ENCODE results near the gene HOXA13. TPM values are rescaled to one million over a fixed set of nuclear protein-coding genes. Genes with fewer than 3 reads are reported as not detected.

Gene HOXA13
- total and polyA plus RNA-seq, 10 of the 15 experiments (the other 5 are each of a cell fraction or from before 2014, with no cell fraction given) = not detected

- Histone ChIP-seq H3K9ac (ENCODE audit: control insufficient read depth, insufficient read depth, low read length) (no peak overlapping the region), H3K36me3 (ENCODE audit: control insufficient read depth in 2 of 2, insufficient read depth in 2 of 2, low read length in 1 of 2) (no peaks in the 10 kb centered on the region; a peak in 1 of 4 replicates), H3K4me2 (ENCODE audit: control insufficient read depth, insufficient read depth) (0 out of 2 replicates have a peak overlapping the region, but pooled peaks have one; percentile 3), H4K20me1 (ENCODE audit: control insufficient read depth, insufficient read depth) (no peaks in the 10 kb centered on the region), H3K9me3 (replicated peaks; ENCODE audit: control insufficient read depth, insufficient read depth, low read length) (no peaks in the 10 kb centered on the region; the same call in 2 of the 3 replicates), H3K27ac (ENCODE audit: control insufficient read depth, insufficient read depth) (no peak overlapping the region), H2AFZ (ENCODE audit: control insufficient read depth, low read depth, low read length) (no peak overlapping the region), H3K4me3 (no peak overlapping the region), H3K27me3 (replicated peaks in 1 of 2; ENCODE audit: control insufficient read depth in 2 of 2, insufficient read depth in 2 of 2, low read length in 1 of 2) (peaks cover 20 to 27% of the 10 kb centered on the region in 2 experiments), H3K4me1 (ENCODE audit: control insufficient read depth, insufficient read depth, low read length) (no peaks in the 10 kb centered on the region), H3K79me2 (ENCODE audit: control insufficient read depth, insufficient read depth, low read length) (no peaks in the 10 kb centered on the region)
- in situ Hi-C loops (cut with MboI) (loop anchor here (25.0 kb wide), 1 partner anchor 1086 kb away; no protein-coding TSS in a partner anchor), intact Hi-C loops (cut with micrococcal nuclease; ENCODE audit: unreplicated experiment) (no loop called here)
- RAD21 ChIA-PET (ENCODE audit: unreplicated experiment) = interaction anchor here (0.8 kb wide), 1 partner anchor 15 kb away, joined by 3 read pairs; no protein-coding TSS in a partner anchor
- 5% methylated on average over 30 of the region's 59 CpGs for WGBS (ENCODE audit: insufficient coverage, insufficient replicate concordance, low lambda C conversion rate, missing lambda C conversion rate)
- TF ChIP-seq SP1 (IDR thresholded peaks at IDR 0.05; ENCODE audit: low read depth, low read length) (no peak), SUZ12 (IDR thresholded peaks at IDR 0.05; ENCODE audit: unreplicated experiment) (peak; percentile 99)
- POLR2A ChIA-PET = no interaction called here
- ATAC-seq (no peak), FAIRE-seq (no peak), DNase-seq (ENCODE audit: low read depth, low spot score) (no peak)
- BruUV-seq (replicated peaks) = no TSS peak
- SMC1A ChIA-PET (ENCODE audit: uncharacterized antibody, unreplicated experiment) = no interaction called here
- CTCF ChIA-PET = no interaction called here
Observed at GRCh38 chr7:27173511-27173955, 26.4 kb downstream of the HOXA13 start.

- H3K27me3 ChIP-seq (replicated peaks in 1 of 2; ENCODE audit: control insufficient read depth in 2 of 2, insufficient read depth in 2 of 2, low read length in 1 of 2) = peaks cover 24 to 29% of the 10 kb centered on the region in 2 experiments
- 17% methylated on average over 40 of the region's 58 CpGs for WGBS (ENCODE audit: insufficient coverage, insufficient replicate concordance, low lambda C conversion rate, missing lambda C conversion rate)
- ChIA-PET SMC1A (ENCODE audit: uncharacterized antibody, unreplicated experiment) (no interaction called here), RAD21 (ENCODE audit: unreplicated experiment) (interaction anchor here (0.8 kb wide), 1 partner anchor 14 kb away, joined by 3 read pairs; no protein-coding TSS in a partner anchor), POLR2A (no interaction called here), CTCF (no interaction called here)
- TF ChIP-seq RAD51 (IDR thresholded peaks at IDR 0.05) (no peak), SREBF2 (IDR thresholded peaks at IDR 0.05; ENCODE audit: low read length) (no peak), SRF (IDR thresholded peaks at IDR 0.05; ENCODE audit: low read depth in 2 of 2, low read length in 2 of 2) (no peak), JUNB (IDR thresholded peaks at IDR 0.05) (no peak), ESRRA (IDR thresholded peaks at IDR 0.05; ENCODE audit: low read length) (no peak), PBX3 (IDR thresholded peaks at IDR 0.05; ENCODE audit: insufficient replicate concordance, low read depth, low read length) (no peak), HDAC2 (IDR thresholded peaks at IDR 0.05) (no peak)
- intact Hi-C loops (cut with micrococcal nuclease; ENCODE audit: unreplicated experiment) = no loop called here
- no peaks in the 10 kb centered on the region for H3K4me1 ChIP-seq (ENCODE audit: control insufficient read depth, insufficient read depth, low read length)
- H3K27ac ChIP-seq (ENCODE audit: control insufficient read depth, insufficient read depth) = no peak overlapping the region
- H3K9ac ChIP-seq (ENCODE audit: control insufficient read depth, insufficient read depth, low read length) = no peak overlapping the region
- 0 out of 2 replicates have a peak overlapping the region, but pooled peaks have one; percentile 9 for H3K4me2 ChIP-seq (ENCODE audit: control insufficient read depth, insufficient read depth)
- H4K20me1 ChIP-seq (ENCODE audit: control insufficient read depth, insufficient read depth) = no peaks in the 10 kb centered on the region
- FAIRE-seq = no peak
- no peak for DNase-seq (ENCODE audit: low read depth, low spot score)
- H3K36me3 ChIP-seq (ENCODE audit: control insufficient read depth in 2 of 2, insufficient read depth in 2 of 2, low read length in 1 of 2) = no peaks in the 10 kb centered on the region; a peak in 1 of 4 replicates
- no peak overlapping the region for H3K4me3 ChIP-seq
- in situ Hi-C loops (cut with MboI) = loop anchor here (25.0 kb wide), 1 partner anchor 1086 kb away; no protein-coding TSS in a partner anchor
- no peak overlapping the region for H2AFZ ChIP-seq (ENCODE audit: control insufficient read depth, low read depth, low read length)
- H3K79me2 ChIP-seq (ENCODE audit: control insufficient read depth, insufficient read depth, low read length) = no peaks in the 10 kb centered on the region
- no TSS peak for BruUV-seq (replicated peaks)
- no peak for ATAC-seq
- H3K9me3 ChIP-seq (replicated peaks; ENCODE audit: control insufficient read depth, insufficient read depth, low read length) = no peaks in the 10 kb centered on the region; the same call in 2 of the 3 replicates
Observed at GRCh38 chr7:27172823-27173510, 26.9 kb downstream of the HOXA13 start.
